Measurements from ENCODE around the gene PDE11A.
"Not testable (repeated sequence)": the region's sequence is repeated elsewhere in the genome, so short reads cannot be mapped to it uniquely, and the experiment has no call there.

Gene PDE11A

GRCh38 chr2:178074123-178075005, 1.8 kb upstream of the PDE11A start:
- no peak for DNase-seq

- no peak for DNase-seq
Measured at GRCh38 chr2:178072000-178072382, 586 bp downstream of the PDE11A start.

GRCh38 chr2:178070824-178071223, 1.8 kb downstream of the PDE11A start:
- no peak for DNase-seq

GRCh38 chr2:178069551-178069950, 3.0 kb downstream of the PDE11A start:
- no peak for DNase-seq

- DNase-seq = no peak
Measured at GRCh38 chr2:178068823-178069454, 3.6 kb downstream of the PDE11A start.

GRCh38 chr2:178066890-178067669, 5.5 kb downstream of the PDE11A start:
- no peak for DNase-seq

- no peak for DNase-seq
Measured at GRCh38 chr2:178066324-178066723, 6.3 kb downstream of the PDE11A start.

GRCh38 chr2:178059681-178060080, 12.9 kb downstream of the PDE11A start:
- DNase-seq = no peak

- no peak for DNase-seq
Measured at GRCh38 chr2:178059111-178059510, 13.5 kb downstream of the PDE11A start.

- DNase-seq = no peak
Measured at GRCh38 chr2:178057179-178057680, 15.3 kb downstream of the PDE11A start.

- no peak for DNase-seq
Measured at GRCh38 chr2:178056345-178056744, 16.2 kb downstream of the PDE11A start.

GRCh38 chr2:178051257-178051656, 21.3 kb downstream of the PDE11A start:
- not testable (repeated sequence) for DNase-seq

GRCh38 chr2:178047391-178047790, 25.2 kb downstream of the PDE11A start:
- DNase-seq = no peak

GRCh38 chr2:178044836-178045235, 27.7 kb downstream of the PDE11A start:
- DNase-seq = no peak

- no peak for DNase-seq
Measured at GRCh38 chr2:178043266-178043665, 29.3 kb downstream of the PDE11A start.

- not testable (repeated sequence) for DNase-seq
Measured at GRCh38 chr2:178033583-178033982, 39.0 kb downstream of the PDE11A start.

GRCh38 chr2:178029342-178029741, 43.2 kb downstream of the PDE11A start:
- no peak for DNase-seq

- DNase-seq = no peak
Measured at GRCh38 chr2:178025551-178026185, 46.9 kb downstream of the PDE11A start.

- DNase-seq = no peak
Measured at GRCh38 chr2:178018141-178018540, 54.4 kb downstream of the PDE11A start.

- no peak for DNase-seq
Measured at GRCh38 chr2:178016612-178017011, 56.0 kb downstream of the PDE11A start.

GRCh38 chr2:178012639-178013038, 59.9 kb downstream of the PDE11A start:
- no peak for DNase-seq

- no peak for DNase-seq
Measured at GRCh38 chr2:178009813-178010212, 62.8 kb downstream of the PDE11A start.
